Suprapubic skin (tissue), 3 donors: ENCODE measurements around the gene CPEB3.

ENCODE experiments used
- CTCF ChIP-seq, 2 donors: fragments of 200-600 bp in 1 of 2; fragments of 450-650 bp in 1 of 2; sonication (generic) in 1 of 2; IDR thresholded peaks; one replicate each; pipeline ENCODE4 v1.5.1; 2016 to 2019; ENCODE audit warnings: antibody characterized with exemption in 2 of 2, mild to moderate bottlenecking in 1 of 2, moderate library complexity in 1 of 2
- POLR2A ChIP-seq, 2 donors: fragments of 450-650 bp; IDR thresholded peaks; one replicate each; pipeline ENCODE4 v1.6.1; 2017; ENCODE audit warnings: antibody characterized with exemption in 2 of 2, mild to moderate bottlenecking in 2 of 2, moderate library complexity in 2 of 2

GRCh38 chr10:92124020-92124419 is 166.9 kb downstream of the CPEB3 start:
- TF ChIP-seq POLR2A (IDR thresholded peaks at IDR 0.05) (no peak), CTCF (IDR thresholded peaks at IDR 0.05) (no peak)
